RWPE2 (cell line): Measurements from ENCODE around the gene GTPBP3.

Source experiments
- ATAC-seq: fragments of 200-7000 bp; cut with Tn5 transposase; 3 replicates; pipeline ENCODE4 v1.9.1; 2021; ENCODE audit warnings: low read depth
- DNase-seq: peaks from one replicate; pipeline ENCODE4 v3.0.0-alpha.2; 2020; ENCODE audit warnings: low spot score
- H3K27ac ChIP-seq: fragments of 450-650 bp; 2 replicates; pipeline ENCODE4 v1.5.1; 2017; ENCODE audit warnings: mild to moderate bottlenecking; ENCODE audit not compliant: poor library complexity, severe bottlenecking
- H3K27me3 ChIP-seq: fragments of 250-450 bp; sonication (Bioruptor Pico); 2 replicates; pipeline ENCODE4 v1.5.1; 2021; ENCODE audit warnings: mild to moderate bottlenecking, moderate library complexity; ENCODE audit not compliant: insufficient read depth, poor library complexity, severe bottlenecking
- H3K36me3 ChIP-seq: fragments of 250-450 bp; sonication (Bioruptor Pico); 2 replicates; pipeline ENCODE4 v1.5.1; 2020; ENCODE audit warnings: low read depth, mild to moderate bottlenecking, moderate library complexity
- H3K4me1 ChIP-seq: fragments of 250-450 bp; sonication (Bioruptor Pico); 2 replicates; pipeline ENCODE4 v1.5.1; 2021; ENCODE audit warnings: mild to moderate bottlenecking, moderate library complexity; ENCODE audit not compliant: insufficient read depth, poor library complexity, severe bottlenecking
- H3K4me3 ChIP-seq: fragments of 250-450 bp; sonication (Bioruptor Pico); 2 replicates; pipeline ENCODE4 v1.5.1; 2021; ENCODE audit warnings: mild to moderate bottlenecking, moderate library complexity; ENCODE audit not compliant: severe bottlenecking
- H3K9me3 ChIP-seq: fragments of 250-450 bp; sonication (Bioruptor Pico); 2 replicates; pipeline ENCODE4 v1.5.1; 2021; ENCODE audit warnings: mild to moderate bottlenecking, moderate library complexity; ENCODE audit not compliant: severe bottlenecking
- TF ChIP-seq, protein P1 (sequence below): fragments of 450-650 bp; IDR thresholded peaks from one replicate; pipeline ENCODE4 v1.5.1; 2017; ENCODE audit warnings: mild to moderate bottlenecking, moderate library complexity; ENCODE audit not compliant: poor library complexity, severe bottlenecking

Gene GTPBP3

DNA sequence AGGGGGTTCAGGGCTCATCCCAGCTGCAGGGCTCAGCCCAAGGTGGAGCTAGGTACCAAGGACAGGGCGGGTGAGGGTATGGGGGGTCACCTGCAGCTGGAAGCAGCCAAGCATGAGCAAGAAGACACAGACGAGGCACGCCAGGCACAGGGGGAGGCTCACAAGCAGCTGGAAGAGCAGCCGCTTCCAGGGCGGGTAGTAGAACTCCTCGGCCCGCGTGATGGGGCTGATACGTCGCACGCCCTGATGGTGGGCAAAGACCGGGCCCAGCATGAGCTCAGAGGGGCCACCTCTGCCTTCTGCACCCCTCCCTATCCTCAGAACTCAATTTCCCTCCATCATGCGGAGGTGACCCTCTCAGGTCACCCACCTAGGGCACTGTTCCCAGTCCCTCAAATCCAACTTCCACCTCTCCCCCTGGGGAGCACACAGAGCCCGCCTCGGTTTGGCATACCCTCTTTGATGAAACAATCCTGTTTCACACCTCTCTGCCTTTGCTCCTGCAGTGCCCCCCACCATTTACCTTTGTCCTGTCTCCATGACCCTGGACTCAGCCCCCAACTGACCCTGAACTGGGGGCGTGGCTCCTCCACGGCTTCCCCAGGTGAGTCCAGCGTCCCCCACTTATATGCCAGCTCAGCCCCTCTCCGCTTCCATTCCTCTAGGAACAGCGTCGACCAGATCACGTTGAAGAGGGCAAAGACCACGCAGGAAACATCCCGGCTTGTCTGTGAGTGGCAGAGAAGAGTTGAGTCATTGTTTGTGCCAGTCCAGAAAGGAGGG is 6.9 kb upstream of the GTPBP3 start:
- H3K4me3 ChIP-seq, result no peak overlapping the region
- no peak for ATAC-seq
- H3K27ac ChIP-seq, result no peak overlapping the region
- DNase-seq, result peak; percentile 47
- peaks cover 13% of the 10 kb centered on the region for H3K4me1 ChIP-seq
- no peaks in the 10 kb centered on the region for H3K9me3 ChIP-seq
- TF ChIP-seq, protein P1, sequence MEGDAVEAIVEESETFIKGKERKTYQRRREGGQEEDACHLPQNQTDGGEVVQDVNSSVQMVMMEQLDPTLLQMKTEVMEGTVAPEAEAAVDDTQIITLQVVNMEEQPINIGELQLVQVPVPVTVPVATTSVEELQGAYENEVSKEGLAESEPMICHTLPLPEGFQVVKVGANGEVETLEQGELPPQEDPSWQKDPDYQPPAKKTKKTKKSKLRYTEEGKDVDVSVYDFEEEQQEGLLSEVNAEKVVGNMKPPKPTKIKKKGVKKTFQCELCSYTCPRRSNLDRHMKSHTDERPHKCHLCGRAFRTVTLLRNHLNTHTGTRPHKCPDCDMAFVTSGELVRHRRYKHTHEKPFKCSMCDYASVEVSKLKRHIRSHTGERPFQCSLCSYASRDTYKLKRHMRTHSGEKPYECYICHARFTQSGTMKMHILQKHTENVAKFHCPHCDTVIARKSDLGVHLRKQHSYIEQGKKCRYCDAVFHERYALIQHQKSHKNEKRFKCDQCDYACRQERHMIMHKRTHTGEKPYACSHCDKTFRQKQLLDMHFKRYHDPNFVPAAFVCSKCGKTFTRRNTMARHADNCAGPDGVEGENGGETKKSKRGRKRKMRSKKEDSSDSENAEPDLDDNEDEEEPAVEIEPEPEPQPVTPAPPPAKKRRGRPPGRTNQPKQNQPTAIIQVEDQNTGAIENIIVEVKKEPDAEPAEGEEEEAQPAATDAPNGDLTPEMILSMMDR, result no peak
- H3K27me3 ChIP-seq, result no peaks in the 10 kb centered on the region
- peaks cover 6% of the 10 kb centered on the region for H3K36me3 ChIP-seq

DNA sequence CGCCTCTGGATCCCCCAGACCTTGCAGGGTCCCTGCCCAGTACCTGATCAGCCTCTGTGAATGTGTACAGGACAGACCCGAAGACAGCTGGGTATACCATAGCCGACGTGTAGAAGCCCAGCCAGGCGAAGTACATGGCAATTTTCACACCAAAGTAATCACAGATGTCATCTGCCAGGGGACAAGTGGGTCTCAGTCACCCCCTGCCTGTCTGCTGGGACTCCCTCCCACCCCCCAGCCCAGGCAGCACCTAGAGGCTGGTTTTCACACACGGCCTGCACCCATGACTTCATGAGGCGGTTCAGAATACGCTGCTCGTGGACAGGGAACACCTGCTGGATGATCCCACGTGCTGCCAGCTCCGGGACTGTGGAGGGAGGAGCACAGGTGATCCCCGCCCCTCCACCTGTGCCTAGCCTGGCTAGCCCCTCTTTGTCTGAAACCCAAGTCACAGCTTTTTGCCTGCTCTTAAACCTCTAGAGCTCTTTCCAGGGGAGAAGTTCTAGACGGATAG is 6.3 kb upstream of the GTPBP3 start:
- ATAC-seq, result no peak
- Histone ChIP-seq H3K9me3 (no peaks in the 10 kb centered on the region), H3K4me1 (peaks cover 10% of the 10 kb centered on the region), H3K27ac (no peak overlapping the region), H3K36me3 (peaks cover 6% of the 10 kb centered on the region), H3K4me3 (no peak overlapping the region), H3K27me3 (no peaks in the 10 kb centered on the region)
- TF ChIP-seq, protein P1, result no peak
- DNase-seq, result no peak

DNA sequence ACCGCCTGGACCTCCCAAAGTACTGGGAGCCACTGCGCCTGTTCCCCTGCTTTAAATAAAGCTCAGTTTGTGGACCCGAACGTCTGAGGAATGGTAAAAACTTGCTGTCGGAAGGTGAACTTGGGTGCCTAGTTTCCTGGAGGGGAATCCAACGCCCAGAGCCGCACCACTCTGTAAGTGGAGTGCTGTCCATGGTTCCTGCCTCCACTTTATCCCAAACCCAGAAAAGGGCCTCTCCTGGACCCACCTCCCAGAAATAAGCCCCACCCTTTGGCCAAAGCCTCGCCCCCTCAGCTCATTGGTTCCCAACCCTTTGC is 5.0 kb upstream of the GTPBP3 start:
- Histone ChIP-seq H3K27me3 (no peaks in the 10 kb centered on the region), H3K4me3 (no peak overlapping the region), H3K4me1 (no peaks in the 10 kb centered on the region), H3K9me3 (no peaks in the 10 kb centered on the region), H3K27ac (no peak overlapping the region), H3K36me3 (peaks cover 6% of the 10 kb centered on the region)
- TF ChIP-seq, protein P1, result no peak
- ATAC-seq (no peak), DNase-seq (no peak)

DNA sequence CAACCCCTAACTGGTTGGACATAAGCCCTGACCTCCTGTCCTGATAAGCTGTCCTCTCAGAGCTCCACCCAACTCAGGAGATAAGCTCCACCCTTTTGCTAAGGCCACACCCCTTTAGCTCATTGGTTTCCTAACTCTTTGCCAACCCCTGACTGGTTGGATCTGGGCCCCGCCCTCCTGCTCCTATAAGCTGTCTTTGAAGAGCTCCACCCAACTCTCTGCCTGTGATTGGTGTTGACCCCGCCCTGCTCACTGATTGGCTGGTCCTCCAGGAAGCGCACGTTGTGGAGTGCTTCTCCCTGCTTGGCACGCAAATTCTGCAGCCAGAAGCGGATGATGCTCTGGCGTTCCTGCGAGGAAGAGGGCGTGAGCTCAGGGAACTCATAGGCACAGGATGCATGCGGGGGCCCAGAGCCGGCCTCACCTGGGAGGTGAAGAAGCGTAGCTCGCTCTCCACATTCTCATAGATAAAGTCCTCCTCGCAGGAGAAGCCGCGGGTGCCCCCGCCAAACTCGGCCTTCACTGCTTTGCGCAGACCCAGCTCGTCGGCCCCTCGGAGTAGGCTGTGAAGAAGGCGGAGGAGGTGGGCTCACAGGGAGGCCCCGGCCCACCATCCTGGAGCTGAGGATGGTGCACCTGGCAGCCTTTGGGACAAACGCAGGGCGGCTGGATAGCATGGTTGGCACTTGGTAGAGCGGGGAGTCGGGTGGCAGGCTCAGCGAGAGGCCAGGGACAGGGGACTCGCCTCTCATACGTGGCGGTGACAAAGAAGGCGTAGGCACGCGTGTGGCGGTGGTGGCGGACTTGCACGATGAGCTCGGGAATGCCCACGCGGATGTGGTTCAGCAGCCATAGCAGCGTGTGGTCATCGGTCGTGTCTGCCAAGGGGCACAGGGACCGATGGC is 4.4 kb upstream of the GTPBP3 start:
- H3K27ac ChIP-seq, result no peak overlapping the region

More for the DNA sequence above, 4.4 kb upstream of the GTPBP3 start:
- H3K27me3 ChIP-seq, result no peaks in the 10 kb centered on the region
- no peak overlapping the region for H3K4me3 ChIP-seq
- no peak for ATAC-seq
- no peaks in the 10 kb centered on the region for H3K9me3 ChIP-seq
- TF ChIP-seq, protein P1, result no peak
- H3K4me1 ChIP-seq, result no peaks in the 10 kb centered on the region
- peak; percentile 69 for DNase-seq
- peaks cover 6% of the 10 kb centered on the region for H3K36me3 ChIP-seq
